ENCODE results near the gene TACC2.

DNA sequence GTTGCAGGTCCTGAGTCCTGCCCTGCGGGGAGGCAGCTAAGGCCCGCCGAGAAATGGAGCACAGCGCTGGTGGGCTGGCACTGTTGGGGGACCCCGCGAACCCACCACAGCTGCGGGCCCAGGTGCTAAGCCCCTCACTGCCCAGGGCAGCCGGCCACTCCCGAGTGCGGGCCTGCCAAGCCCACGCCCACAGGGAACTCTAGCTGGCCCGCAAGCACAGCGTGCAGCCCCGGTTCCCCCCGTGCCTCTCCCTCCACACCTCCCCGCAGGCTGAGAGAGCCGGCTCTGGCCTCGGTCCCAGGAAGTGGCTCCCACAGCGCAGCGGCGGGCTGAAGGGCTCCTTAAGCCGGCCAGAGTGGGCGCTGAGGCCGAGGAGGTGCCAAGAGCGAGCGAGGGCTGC is 10.5 kb upstream of the TACC2 start:
- no peak for TF ChIP-seq EZH2 (IDR thresholded peaks at IDR 0.05; ENCODE audit: borderline replicate concordance, insufficient read depth, low read depth, low read length, poor library complexity, severe bottlenecking)
- TF ChIP-seq, protein P1, sequence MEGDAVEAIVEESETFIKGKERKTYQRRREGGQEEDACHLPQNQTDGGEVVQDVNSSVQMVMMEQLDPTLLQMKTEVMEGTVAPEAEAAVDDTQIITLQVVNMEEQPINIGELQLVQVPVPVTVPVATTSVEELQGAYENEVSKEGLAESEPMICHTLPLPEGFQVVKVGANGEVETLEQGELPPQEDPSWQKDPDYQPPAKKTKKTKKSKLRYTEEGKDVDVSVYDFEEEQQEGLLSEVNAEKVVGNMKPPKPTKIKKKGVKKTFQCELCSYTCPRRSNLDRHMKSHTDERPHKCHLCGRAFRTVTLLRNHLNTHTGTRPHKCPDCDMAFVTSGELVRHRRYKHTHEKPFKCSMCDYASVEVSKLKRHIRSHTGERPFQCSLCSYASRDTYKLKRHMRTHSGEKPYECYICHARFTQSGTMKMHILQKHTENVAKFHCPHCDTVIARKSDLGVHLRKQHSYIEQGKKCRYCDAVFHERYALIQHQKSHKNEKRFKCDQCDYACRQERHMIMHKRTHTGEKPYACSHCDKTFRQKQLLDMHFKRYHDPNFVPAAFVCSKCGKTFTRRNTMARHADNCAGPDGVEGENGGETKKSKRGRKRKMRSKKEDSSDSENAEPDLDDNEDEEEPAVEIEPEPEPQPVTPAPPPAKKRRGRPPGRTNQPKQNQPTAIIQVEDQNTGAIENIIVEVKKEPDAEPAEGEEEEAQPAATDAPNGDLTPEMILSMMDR (IDR thresholded peaks at IDR 0.05): no peak

Data from B cell (primary cell).